GM12874 (cell line): ENCODE data around the gene SAP30L.

ENCODE experiments used
- TF ChIP-seq, protein P1 (sequence below): IDR thresholded peaks from 2 replicates; pipeline ENCODE4 v1.5.1; 2011; ENCODE audit warnings: low read depth, mild to moderate bottlenecking, control low read depth, low read length, moderate library complexity; ENCODE audit not compliant: insufficient read depth

Gene SAP30L

DNA sequence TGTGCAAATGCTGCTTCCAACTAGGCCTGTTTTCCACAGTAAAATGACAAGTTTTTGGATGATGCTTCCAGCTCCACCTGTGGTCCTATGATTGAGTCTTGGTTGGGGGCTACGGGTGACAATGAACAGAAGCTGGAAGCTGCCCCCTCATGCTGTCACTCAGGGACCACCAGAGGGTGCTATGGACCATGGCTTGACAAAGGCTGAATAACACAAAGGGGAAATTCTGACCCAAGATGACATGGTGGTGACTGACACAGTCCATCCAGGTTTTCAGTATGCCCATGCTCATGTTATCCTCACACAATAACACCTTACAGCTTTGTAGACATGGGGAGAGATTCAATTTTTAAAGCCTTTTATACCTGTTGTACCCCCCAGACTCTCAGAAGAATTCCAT lies 23.9 kb upstream of the SAP30L start:
- TF ChIP-seq, protein P1, sequence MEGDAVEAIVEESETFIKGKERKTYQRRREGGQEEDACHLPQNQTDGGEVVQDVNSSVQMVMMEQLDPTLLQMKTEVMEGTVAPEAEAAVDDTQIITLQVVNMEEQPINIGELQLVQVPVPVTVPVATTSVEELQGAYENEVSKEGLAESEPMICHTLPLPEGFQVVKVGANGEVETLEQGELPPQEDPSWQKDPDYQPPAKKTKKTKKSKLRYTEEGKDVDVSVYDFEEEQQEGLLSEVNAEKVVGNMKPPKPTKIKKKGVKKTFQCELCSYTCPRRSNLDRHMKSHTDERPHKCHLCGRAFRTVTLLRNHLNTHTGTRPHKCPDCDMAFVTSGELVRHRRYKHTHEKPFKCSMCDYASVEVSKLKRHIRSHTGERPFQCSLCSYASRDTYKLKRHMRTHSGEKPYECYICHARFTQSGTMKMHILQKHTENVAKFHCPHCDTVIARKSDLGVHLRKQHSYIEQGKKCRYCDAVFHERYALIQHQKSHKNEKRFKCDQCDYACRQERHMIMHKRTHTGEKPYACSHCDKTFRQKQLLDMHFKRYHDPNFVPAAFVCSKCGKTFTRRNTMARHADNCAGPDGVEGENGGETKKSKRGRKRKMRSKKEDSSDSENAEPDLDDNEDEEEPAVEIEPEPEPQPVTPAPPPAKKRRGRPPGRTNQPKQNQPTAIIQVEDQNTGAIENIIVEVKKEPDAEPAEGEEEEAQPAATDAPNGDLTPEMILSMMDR = peak; percentile 39; the same call in 1 of the 2 replicates

DNA sequence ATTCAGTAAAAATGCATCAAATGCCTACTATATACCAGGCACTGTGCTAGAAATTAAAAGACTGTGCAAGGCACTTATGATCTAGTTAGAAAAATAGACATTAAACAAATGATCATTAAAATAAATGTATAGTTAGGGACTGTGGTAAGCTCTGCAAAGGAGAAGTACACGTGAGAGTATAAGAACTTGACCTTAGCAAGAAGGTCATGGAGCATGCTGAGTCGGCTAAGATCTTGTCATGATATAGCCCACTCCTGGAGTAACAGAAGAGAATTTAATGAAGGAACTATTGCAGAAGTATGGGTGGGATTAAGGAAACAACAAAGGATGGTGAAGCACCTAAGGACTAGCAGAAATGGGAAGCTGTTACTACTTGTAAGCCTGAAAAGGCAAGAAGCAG lies 23.5 kb upstream of the SAP30L start:
- TF ChIP-seq, protein P1 = no peak

DNA sequence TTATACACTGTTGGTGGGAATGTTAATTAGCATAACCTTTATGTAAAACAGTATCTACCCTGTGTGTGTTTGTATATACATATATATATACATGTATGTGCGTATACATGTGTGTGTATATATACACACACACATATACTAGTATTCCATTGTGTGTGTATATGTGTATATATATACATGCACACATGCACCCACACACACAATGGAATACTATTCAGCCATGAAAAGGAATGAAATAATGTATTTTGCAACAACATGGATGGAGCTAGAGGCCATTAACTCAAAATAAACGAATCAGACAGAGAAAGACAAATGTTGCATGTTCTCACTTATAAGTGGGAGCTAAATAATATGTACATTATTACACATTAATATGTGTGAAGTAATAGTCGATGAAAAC lies 17.6 kb upstream of the SAP30L start:
- TF ChIP-seq, protein P1 = no peak

DNA sequence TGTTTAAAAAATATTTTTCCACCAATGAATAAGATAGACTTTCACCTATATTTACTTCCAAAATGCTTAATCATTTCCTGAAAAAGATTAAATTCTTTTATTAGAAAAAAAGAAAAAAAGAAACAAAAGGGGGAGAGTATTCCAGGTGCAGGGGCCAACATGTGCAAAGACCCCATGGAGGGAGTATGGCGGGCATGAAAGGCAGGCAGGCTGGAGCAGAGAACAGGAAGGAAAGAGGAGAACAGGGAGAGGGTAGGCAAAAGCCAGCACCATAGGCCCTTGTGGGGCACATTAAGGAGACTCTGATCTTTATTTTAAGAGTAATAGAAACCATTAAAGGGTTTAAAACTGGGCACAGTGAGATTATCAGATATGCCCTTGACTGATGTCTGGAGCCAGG lies 16.5 kb upstream of the SAP30L start:
- TF ChIP-seq, protein P1 = no peak

DNA sequence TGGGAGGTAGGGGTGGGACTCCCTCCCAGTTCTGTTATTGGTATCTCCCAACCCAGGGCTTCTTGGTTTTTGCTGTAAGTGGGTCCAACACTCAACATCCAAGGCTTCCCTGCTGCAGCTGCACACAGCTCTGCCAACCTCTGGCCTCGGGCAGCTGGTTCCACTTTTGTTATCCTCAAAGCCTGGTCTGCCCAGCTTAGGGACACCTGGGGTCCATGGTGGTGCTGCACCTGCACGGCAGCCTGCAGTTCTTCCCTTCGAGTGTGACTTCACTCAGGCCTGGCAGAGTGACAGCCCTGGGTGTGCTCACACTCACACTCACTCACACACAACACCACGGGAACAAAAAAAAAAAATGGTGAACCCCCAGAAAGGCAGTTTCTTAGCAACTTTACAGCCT lies 15.3 kb upstream of the SAP30L start:
- TF ChIP-seq, protein P1 = no peak

DNA sequence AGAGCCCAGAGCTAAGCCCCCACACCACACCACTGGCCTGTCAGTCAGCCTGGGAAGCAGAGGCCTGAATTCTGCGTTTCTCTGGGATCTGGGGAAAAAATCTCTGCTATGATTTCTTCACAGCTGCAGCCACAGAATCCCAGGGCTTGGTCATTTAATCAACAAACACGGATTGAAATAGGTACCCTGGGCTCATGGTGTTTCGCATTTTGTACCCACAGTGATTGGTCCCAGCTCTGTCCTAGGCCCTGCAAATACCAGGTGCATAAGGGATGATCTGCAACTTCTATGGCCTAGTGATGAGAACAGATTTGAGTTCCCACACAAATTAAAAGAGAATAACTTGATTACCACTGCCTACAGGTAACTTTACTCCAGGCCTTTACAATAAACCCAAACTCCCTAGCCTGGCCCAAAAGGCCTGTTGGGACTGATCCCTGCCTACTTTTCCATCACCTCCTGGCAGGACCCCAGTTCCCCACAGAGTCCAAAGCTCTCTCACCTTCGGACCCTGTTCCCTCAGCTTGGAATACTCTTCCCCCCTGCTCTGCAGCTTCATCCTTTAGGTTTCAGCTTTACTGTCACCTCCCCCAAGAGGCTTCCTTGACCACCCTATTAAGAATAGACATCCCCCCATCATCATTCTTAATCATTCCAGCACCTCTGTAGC lies 14.7 kb upstream of the SAP30L start:
- TF ChIP-seq, protein P1 = no peak

DNA sequence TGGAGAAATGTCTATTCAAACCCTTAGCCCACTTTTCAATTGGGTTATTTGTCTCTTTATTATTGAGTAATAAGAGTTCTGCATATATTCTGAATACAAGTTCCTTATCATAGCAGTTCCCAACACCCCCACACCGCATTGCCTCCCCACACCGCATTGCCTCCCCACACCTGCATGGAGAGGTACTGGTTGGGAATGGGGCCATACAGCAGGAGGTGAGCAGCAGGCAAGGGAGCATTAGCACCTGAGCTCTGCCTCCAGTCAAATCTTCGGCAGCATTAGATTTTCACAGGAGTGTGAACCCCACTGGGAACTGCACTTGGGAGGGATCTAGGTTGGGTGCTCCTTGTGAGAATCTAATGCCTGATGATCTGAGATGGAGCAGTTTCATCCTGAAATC lies 10.6 kb upstream of the SAP30L start:
- TF ChIP-seq, protein P1 = no peak
